ENCODE measurements around the gene PRSS3. TPM values are rescaled to one million over a fixed set of nuclear protein-coding genes. Genes with fewer than 3 reads are reported as not detected.

The PRSS3 gene
- total RNA-seq, 1 donor, result 3.9 TPM

GRCh38 chr9:33809506-33809905 is 14.1 kb downstream of the PRSS3 start:
- TF ChIP-seq, protein P1, sequence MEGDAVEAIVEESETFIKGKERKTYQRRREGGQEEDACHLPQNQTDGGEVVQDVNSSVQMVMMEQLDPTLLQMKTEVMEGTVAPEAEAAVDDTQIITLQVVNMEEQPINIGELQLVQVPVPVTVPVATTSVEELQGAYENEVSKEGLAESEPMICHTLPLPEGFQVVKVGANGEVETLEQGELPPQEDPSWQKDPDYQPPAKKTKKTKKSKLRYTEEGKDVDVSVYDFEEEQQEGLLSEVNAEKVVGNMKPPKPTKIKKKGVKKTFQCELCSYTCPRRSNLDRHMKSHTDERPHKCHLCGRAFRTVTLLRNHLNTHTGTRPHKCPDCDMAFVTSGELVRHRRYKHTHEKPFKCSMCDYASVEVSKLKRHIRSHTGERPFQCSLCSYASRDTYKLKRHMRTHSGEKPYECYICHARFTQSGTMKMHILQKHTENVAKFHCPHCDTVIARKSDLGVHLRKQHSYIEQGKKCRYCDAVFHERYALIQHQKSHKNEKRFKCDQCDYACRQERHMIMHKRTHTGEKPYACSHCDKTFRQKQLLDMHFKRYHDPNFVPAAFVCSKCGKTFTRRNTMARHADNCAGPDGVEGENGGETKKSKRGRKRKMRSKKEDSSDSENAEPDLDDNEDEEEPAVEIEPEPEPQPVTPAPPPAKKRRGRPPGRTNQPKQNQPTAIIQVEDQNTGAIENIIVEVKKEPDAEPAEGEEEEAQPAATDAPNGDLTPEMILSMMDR (IDR thresholded peaks at IDR 0.05; ENCODE audit: insufficient read depth, low read depth, low read length), result no peak
- peak; percentile 39 for DNase-seq (ENCODE audit: low read depth)
- H3K4me3 ChIP-seq (ENCODE audit: low read depth, low read length), result no peak overlapping the region

GRCh38 chr9:33813712-33814641 is 18.6 kb downstream of the PRSS3 start:
- TF ChIP-seq, protein P1 (IDR thresholded peaks at IDR 0.05; ENCODE audit: insufficient read depth, low read depth, low read length), result peak; percentile 65
- H3K4me3 ChIP-seq (ENCODE audit: low read depth, low read length), result no peak overlapping the region
- peak; percentile 78 for DNase-seq (ENCODE audit: low read depth)

- no peak overlapping the region for H3K4me3 ChIP-seq (ENCODE audit: low read depth, low read length)
- DNase-seq (ENCODE audit: low read depth), result no peak
- TF ChIP-seq, protein P1 (IDR thresholded peaks at IDR 0.05; ENCODE audit: insufficient read depth, low read depth, low read length), result no peak
Observed at GRCh38 chr9:33815781-33816180, 20.4 kb downstream of the PRSS3 start.

DNA sequence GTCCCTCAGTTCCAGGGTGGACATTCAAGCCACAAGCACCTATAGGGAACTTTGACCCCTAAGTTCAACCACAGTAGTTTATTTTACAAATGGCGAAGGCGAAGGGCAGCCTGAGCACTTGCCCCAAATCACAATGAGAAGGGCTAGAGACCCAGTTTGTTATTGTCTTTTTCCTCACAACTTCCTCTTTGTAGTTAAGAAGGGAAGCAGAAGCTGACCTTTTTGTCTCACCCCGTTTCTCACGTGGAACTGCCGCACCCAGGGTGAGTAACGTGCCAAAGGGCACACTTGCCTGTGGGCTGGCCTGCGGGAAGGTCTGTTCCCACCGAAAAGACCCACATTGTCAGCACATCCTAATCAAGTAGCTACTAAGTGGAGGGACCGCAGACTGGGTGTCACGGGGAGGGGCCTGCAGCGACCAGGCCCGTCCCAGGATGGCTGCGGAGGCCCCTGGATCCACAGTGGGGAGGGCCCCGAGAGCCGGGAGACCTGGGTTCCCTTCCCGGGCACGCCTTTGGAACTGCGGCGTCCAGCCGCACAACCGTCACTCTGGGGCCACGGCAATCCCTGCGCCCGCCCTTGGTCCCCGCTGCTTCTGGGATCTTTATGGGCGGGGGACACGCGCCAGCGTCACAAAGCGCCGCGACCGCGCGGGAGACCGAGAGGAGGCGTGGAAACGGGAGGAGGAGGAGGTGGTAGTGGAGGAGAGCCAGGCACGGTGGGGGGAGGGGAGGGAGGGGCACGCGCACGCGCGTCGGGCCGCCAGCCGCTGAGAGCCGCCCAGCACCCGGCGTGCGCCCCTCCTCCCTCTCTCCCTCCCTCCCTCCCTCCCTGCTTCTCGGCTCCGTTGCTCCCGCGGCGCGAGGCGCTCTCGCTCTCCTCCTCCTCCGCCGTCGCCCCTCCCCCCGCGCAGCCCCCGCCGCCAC is 21.2 kb downstream of the PRSS3 start, which contains the start of gene UBE2R2:
Gene UBE2R2, plus strand, starts transcription at position 834 of the 926 bp plus-strand sequence. CDS start 598 bp downstream, outside the sequence.
- peak; percentile 91 for DNase-seq (ENCODE audit: low read depth)
- H3K4me3 ChIP-seq (ENCODE audit: low read depth, low read length), result peak within 1 kb of the TSS; percentile 84
- TF ChIP-seq, protein P1 (IDR thresholded peaks at IDR 0.05; ENCODE audit: insufficient read depth, low read depth, low read length), result no peak

- TF ChIP-seq, protein P1 (IDR thresholded peaks at IDR 0.05; ENCODE audit: insufficient read depth, low read depth, low read length), result peak; percentile 21
- DNase-seq (ENCODE audit: low read depth), result peak; percentile 76
- peak overlapping the region; percentile 84 for H3K4me3 ChIP-seq (ENCODE audit: low read depth, low read length)
Observed at GRCh38 chr9:33817327-33818166, 22.2 kb downstream of the PRSS3 start.
